GM12878 (cell line): ENCODE measurements around the gene RREB1.

Source experiments
- BACH1 ChIP-seq: fragments of 450-650 bp; IDR thresholded peaks from 2 replicates; pipeline ENCODE4 v1.6.1; 2017; ENCODE audit warnings: mild to moderate bottlenecking, borderline replicate concordance
- BHLHE40 ChIP-seq, 2 experiments: fragments of 450-650 bp in 1 of 2; IDR thresholded peaks; 2 replicates each; pipeline ENCODE4 v1.6.1; 2011 to 2017; ENCODE audit warnings: low read depth in 2 of 2, borderline replicate concordance in 1 of 2, improper control_type of control experiment in 1 of 2, low read length in 1 of 2, mild to moderate bottlenecking in 1 of 2
- ESRRA ChIP-seq: IDR thresholded peaks from 2 replicates; pipeline ENCODE4 v1.6.1; 2012; ENCODE audit warnings: mild to moderate bottlenecking, low read length, improper control_type of control experiment
- FOXM1 ChIP-seq: IDR thresholded peaks from 2 replicates; pipeline ENCODE4 v1.6.1; 2012; ENCODE audit warnings: low read depth, mild to moderate bottlenecking, inconsistent platforms, low read length, moderate library complexity
- MXI1 ChIP-seq: fragments of 150-350 bp; IDR thresholded peaks from 2 replicates; pipeline ENCODE4 v1.6.1; 2011; ENCODE audit warnings: low read depth, mild to moderate bottlenecking, inconsistent platforms, low read length, improper control_type of control experiment
- POLR2A ChIP-seq: IDR thresholded peaks from 2 replicates; pipeline ENCODE4 v1.6.1; 2011; ENCODE audit warnings: low read depth, mild to moderate bottlenecking, low read length
- SP1 ChIP-seq: IDR thresholded peaks from one replicate; pipeline ENCODE4 v1.6.1; 2011; ENCODE audit warnings: low read depth, low read length
- TF ChIP-seq, protein P1 (sequence below), 3 experiments: IDR thresholded peaks in 2 of 3; conservative IDR thresholded peaks in 1 of 3; 2 replicates each; pipeline ENCODE4 v1.5.1; 2011; ENCODE audit warnings: low read depth in 3 of 3, low read length in 3 of 3, mild to moderate bottlenecking in 3 of 3, control low read depth in 2 of 3, moderate library complexity in 2 of 3, inconsistent platforms in 1 of 3, mixed read lengths in 1 of 3; ENCODE audit not compliant: control insufficient read depth in 2 of 3, insufficient read depth in 1 of 3; ENCODE audit errors: extremely low read depth in 1 of 3
- TF ChIP-seq, protein P2 (sequence below): fragments of 450-650 bp; IDR thresholded peaks from 2 replicates; pipeline ENCODE4 v1.6.1; 2016; ENCODE audit warnings: mild to moderate bottlenecking
- TF ChIP-seq, protein P3 (sequence below): IDR thresholded peaks from 2 replicates; pipeline ENCODE4 v1.6.1; 2011; ENCODE audit warnings: borderline replicate concordance, low read depth, mild to moderate bottlenecking, moderate library complexity, mixed read lengths, low read length; ENCODE audit not compliant: insufficient read depth; ENCODE audit errors: extremely low read length
- TF ChIP-seq, protein P4 (sequence below): fragments of 450-650 bp; IDR thresholded peaks from 2 replicates; pipeline ENCODE4 v1.6.1; 2016; ENCODE audit warnings: mild to moderate bottlenecking, moderate library complexity, borderline replicate concordance

DNA sequence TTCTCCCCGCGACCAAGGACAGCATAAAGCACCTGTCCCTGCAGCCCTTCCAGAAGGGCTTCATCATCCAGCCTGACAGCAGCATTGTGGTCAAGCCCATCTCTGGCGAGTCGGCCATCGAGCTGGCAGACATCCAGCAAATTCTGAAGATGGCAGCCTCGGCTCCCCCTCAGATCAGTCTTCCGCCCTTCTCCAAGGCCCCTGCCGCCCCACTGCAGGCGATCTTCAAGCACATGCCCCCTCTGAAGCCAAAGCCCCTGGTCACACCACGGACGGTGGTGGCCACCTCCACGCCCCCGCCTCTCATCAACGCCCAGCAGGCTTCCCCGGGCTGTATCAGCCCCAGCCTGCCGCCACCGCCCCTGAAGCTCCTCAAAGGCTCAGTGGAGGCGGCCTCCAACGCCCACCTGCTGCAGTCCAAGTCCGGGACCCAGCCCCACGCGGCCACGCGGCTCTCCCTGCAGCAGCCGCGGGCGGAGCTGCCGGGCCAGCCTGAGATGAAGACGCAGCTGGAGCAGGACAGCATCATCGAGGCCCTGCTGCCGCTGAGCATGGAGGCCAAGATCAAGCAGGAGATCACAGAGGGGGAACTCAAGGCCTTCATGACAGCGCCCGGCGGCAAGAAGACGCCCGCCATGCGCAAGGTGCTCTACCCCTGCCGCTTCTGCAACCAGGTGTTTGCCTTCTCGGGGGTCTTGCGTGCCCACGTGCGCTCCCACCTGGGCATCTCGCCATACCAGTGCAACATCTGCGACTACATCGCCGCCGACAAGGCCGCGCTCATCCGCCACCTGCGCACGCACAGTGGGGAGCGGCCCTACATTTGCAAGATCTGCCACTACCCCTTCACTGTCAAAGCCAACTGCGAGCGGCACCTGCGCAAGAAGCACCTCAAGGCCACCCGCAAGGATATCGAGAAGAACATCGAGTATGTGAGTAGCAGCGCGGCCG lies 121.9 kb downstream of the RREB1 start:
- TF ChIP-seq BHLHE40 (IDR thresholded peaks at IDR 0.05; ENCODE audit: borderline replicate concordance in 1 of 2, low read depth in 2 of 2, low read length in 1 of 2): no peak
- TF ChIP-seq POLR2A: peak; percentile 15; the same call in 1 of the 2 replicates
- TF ChIP-seq BACH1: no peak
- no peak for TF ChIP-seq ESRRA
- TF ChIP-seq, protein P1, sequence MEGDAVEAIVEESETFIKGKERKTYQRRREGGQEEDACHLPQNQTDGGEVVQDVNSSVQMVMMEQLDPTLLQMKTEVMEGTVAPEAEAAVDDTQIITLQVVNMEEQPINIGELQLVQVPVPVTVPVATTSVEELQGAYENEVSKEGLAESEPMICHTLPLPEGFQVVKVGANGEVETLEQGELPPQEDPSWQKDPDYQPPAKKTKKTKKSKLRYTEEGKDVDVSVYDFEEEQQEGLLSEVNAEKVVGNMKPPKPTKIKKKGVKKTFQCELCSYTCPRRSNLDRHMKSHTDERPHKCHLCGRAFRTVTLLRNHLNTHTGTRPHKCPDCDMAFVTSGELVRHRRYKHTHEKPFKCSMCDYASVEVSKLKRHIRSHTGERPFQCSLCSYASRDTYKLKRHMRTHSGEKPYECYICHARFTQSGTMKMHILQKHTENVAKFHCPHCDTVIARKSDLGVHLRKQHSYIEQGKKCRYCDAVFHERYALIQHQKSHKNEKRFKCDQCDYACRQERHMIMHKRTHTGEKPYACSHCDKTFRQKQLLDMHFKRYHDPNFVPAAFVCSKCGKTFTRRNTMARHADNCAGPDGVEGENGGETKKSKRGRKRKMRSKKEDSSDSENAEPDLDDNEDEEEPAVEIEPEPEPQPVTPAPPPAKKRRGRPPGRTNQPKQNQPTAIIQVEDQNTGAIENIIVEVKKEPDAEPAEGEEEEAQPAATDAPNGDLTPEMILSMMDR (IDR thresholded peaks at IDR 0.05 in 2 of 3, conservative IDR thresholded peaks at IDR 0.05 in 1 of 3; ENCODE audit: control insufficient read depth in 2 of 3, extremely low read depth in 1 of 3, insufficient read depth in 1 of 3, low read depth in 3 of 3, low read length in 3 of 3): no peak
- TF ChIP-seq, protein P2, sequence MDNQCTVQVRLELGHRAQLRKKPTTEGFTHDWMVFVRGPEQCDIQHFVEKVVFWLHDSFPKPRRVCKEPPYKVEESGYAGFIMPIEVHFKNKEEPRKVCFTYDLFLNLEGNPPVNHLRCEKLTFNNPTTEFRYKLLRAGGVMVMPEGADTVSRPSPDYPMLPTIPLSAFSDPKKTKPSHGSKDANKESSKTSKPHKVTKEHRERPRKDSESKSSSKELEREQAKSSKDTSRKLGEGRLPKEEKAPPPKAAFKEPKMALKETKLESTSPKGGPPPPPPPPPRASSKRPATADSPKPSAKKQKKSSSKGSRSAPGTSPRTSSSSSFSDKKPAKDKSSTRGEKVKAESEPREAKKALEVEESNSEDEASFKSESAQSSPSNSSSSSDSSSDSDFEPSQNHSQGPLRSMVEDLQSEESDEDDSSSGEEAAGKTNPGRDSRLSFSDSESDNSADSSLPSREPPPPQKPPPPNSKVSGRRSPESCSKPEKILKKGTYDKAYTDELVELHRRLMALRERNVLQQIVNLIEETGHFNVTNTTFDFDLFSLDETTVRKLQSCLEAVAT: no peak
- TF ChIP-seq SP1: no peak
- TF ChIP-seq, protein P3, sequence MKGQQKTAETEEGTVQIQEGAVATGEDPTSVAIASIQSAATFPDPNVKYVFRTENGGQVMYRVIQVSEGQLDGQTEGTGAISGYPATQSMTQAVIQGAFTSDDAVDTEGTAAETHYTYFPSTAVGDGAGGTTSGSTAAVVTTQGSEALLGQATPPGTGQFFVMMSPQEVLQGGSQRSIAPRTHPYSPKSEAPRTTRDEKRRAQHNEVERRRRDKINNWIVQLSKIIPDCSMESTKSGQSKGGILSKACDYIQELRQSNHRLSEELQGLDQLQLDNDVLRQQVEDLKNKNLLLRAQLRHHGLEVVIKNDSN: no peak
- TF ChIP-seq MXI1: no peak
- TF ChIP-seq FOXM1: no peak
- TF ChIP-seq, protein P4, sequence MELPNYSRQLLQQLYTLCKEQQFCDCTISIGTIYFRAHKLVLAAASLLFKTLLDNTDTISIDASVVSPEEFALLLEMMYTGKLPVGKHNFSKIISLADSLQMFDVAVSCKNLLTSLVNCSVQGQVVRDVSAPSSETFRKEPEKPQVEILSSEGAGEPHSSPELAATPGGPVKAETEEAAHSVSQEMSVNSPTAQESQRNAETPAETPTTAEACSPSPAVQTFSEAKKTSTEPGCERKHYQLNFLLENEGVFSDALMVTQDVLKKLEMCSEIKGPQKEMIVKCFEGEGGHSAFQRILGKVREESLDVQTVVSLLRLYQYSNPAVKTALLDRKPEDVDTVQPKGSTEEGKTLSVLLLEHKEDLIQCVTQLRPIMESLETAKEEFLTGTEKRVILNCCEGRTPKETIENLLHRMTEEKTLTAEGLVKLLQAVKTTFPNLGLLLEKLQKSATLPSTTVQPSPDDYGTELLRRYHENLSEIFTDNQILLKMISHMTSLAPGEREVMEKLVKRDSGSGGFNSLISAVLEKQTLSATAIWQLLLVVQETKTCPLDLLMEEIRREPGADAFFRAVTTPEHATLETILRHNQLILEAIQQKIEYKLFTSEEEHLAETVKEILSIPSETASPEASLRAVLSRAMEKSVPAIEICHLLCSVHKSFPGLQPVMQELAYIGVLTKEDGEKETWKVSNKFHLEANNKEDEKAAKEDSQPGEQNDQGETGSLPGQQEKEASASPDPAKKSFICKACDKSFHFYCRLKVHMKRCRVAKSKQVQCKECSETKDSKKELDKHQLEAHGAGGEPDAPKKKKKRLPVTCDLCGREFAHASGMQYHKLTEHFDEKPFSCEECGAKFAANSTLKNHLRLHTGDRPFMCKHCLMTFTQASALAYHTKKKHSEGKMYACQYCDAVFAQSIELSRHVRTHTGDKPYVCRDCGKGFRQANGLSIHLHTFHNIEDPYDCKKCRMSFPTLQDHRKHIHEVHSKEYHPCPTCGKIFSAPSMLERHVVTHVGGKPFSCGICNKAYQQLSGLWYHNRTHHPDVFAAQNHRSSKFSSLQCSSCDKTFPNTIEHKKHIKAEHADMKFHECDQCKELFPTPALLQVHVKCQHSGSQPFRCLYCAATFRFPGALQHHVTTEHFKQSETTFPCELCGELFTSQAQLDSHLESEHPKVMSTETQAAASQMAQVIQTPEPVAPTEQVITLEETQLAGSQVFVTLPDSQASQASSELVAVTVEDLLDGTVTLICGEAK: no peak
